Kidney epithelial cell (primary cell): Measurements from ENCODE around the gene FTO. TPM values are rescaled to one million over a fixed set of nuclear protein-coding genes. Genes with fewer than 3 reads are reported as not detected.

Source experiments
- DNase-seq: peaks from one replicate; pipeline ENCODE4 v3.0.0-alpha.2; 2010; ENCODE audit warnings: low read depth
- H3K27me3 ChIP-seq: 2 replicates; pipeline ENCODE4 v1.6.0; 2011; ENCODE audit warnings: low read length; ENCODE audit not compliant: control insufficient read depth, insufficient read depth
- H3K36me3 ChIP-seq: 2 replicates; pipeline ENCODE4 v1.5.1; 2011; ENCODE audit warnings: low read length; ENCODE audit not compliant: control insufficient read depth, insufficient read depth
- H3K4me3 ChIP-seq: 2 replicates; pipeline ENCODE4 v1.5.1; 2011; ENCODE audit warnings: low read depth, mild to moderate bottlenecking, control low read depth, low read length
- CTCF ChIP-seq: IDR thresholded peaks from 2 replicates; pipeline ENCODE4 v1.5.1; 2011; ENCODE audit warnings: mild to moderate bottlenecking, moderate library complexity, low read length, control low read depth, inconsistent platforms; ENCODE audit not compliant: insufficient read depth, poor library complexity, severe bottlenecking
- total RNA-seq: library from RNA; depleted of rRNA; stranded (reverse); fragments of >200 nt; gene quantifications from 2 replicates; pipeline ENCODE4 v1.2.3, GENCODE V29; 2015

FTO gene
- total RNA-seq, 1 donor from 2014 or later = 66.9 TPM

GRCh38 chr16:53846971-53847370 is 143.0 kb downstream of the FTO start:
- no peak for TF ChIP-seq CTCF
- H3K4me3 ChIP-seq = no peak overlapping the region
- H3K27me3 ChIP-seq = no peaks in the 10 kb centered on the region
- DNase-seq = no peak
- H3K36me3 ChIP-seq = no peaks in the 10 kb centered on the region

DNA sequence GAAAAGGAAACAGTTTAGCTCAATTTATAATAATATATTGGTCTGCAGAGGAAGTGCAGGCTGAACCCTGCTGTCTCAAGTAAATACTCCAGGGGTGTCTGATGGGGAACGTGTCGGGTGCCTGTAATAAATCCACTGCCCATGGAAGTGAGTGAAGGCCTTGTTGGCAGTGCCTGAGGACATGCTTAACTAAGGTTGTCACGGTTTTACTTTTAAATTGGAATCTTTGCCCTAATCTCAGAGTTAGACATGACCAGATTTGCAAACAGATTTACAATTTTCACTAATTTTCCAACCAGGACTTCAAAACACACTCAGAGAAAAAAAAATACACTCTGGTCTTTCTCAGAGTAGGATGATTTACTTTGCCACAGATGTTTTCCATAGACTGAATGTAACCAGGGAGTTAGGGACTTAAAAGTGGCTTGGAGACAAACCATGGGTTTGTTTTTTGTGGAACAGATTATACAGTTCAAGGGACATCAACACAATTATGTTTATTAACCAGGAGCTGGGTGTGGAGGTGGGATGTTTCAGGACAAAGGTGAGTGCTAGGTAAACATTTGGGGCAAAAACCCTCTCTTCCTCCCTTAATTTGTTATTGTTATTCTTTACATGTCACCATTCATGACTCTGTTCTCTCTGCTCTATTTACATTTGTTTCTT is 144.5 kb downstream of the FTO start:
- H3K4me3 ChIP-seq = no peak overlapping the region
- no peak for DNase-seq
- TF ChIP-seq CTCF = no peak
- H3K27me3 ChIP-seq = no peaks in the 10 kb centered on the region
- H3K36me3 ChIP-seq = no peaks in the 10 kb centered on the region

- no peak for DNase-seq
- Histone ChIP-seq H3K36me3 (no peaks in the 10 kb centered on the region), H3K4me3 (no peak overlapping the region), H3K27me3 (no peaks in the 10 kb centered on the region)
- TF ChIP-seq CTCF = no peak
These were observed 145.0 kb downstream of the FTO start for GRCh38 chr16:53848950-53849349.

DNA sequence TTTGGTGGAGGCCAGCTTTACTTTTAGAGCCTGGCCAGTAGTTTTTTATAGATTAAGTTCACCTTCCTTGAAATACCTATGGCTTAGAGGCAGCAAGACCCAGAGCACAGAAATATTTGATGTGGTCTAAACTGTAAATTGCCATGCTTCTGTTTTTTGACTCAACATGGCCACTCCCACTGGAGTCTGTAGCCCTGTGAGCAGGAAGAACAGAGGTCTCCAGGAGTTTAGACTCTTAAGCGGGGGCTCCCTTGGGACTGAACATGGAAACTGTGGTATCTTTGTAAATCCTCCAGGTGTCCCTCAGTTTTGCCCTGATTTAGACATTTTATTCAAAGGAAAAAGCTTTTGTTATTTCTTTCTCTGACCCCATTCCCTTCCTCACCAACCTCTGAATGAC is 145.6 kb downstream of the FTO start:
- H3K27me3 ChIP-seq = no peaks in the 10 kb centered on the region
- DNase-seq = no peak
- H3K36me3 ChIP-seq = no peaks in the 10 kb centered on the region
- H3K4me3 ChIP-seq = no peak overlapping the region
- TF ChIP-seq CTCF = no peak

DNA sequence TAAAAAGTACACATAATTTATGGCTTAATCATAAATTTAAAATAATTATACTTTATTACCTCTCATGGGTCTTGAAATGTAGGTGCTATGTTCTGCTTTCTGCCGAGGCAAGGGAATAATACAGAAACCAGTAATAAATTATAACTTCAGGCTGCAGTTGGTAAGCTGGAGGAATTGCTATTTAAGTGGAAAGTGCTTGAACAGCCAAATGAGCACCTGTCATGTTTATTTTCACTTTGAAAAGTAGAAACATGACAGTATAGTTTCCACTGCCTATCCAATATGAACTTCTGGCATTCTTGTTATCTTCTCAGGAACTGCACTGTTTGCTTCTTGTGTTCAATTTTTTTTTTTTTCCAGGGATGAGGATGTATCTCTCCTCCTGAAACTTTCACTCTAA is 146.0 kb downstream of the FTO start:
- no peak overlapping the region for H3K4me3 ChIP-seq
- H3K27me3 ChIP-seq = no peaks in the 10 kb centered on the region
- no peak for DNase-seq
- H3K36me3 ChIP-seq = no peaks in the 10 kb centered on the region
- TF ChIP-seq CTCF = no peak

- Histone ChIP-seq H3K4me3 (no peak overlapping the region), H3K36me3 (no peaks in the 10 kb centered on the region), H3K27me3 (no peaks in the 10 kb centered on the region)
- TF ChIP-seq CTCF = no peak
- DNase-seq = no peak
These were observed 148.7 kb downstream of the FTO start for GRCh38 chr16:53852678-53853077.
